NCI-H146 (cell line): ENCODE measurements around the gene VWA3B.
"Not testable (repeated sequence)": the region's sequence is repeated elsewhere in the genome, so short reads cannot be mapped to it uniquely, and the experiment has no call there.

Source experiments
- DNase-seq: peaks from one replicate; lab custom pipeline; 2025; lab: John Stamatoyannopoulos, UW

VWA3B gene

DNA sequence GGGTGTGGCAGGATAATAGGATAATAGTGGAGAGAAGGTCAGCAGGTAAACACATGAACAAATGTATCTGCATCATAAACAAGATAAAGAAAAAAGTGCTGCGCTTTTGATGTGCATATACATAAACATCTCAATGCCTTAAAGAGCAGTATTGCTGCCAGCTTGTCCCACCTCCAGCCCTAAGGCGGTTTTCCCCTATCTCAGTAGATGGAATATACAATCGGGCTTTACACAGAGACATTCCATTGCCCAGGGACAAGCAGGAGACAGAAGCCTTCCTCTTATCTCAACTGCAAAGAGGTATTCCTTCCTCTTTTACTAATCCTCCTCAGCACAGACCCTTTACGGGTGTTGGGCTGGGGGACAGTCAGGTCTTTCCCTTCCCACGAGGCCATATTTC, 43.1 kb downstream of the VWA3B start:
- DNase-seq: not testable (repeated sequence)

DNA sequence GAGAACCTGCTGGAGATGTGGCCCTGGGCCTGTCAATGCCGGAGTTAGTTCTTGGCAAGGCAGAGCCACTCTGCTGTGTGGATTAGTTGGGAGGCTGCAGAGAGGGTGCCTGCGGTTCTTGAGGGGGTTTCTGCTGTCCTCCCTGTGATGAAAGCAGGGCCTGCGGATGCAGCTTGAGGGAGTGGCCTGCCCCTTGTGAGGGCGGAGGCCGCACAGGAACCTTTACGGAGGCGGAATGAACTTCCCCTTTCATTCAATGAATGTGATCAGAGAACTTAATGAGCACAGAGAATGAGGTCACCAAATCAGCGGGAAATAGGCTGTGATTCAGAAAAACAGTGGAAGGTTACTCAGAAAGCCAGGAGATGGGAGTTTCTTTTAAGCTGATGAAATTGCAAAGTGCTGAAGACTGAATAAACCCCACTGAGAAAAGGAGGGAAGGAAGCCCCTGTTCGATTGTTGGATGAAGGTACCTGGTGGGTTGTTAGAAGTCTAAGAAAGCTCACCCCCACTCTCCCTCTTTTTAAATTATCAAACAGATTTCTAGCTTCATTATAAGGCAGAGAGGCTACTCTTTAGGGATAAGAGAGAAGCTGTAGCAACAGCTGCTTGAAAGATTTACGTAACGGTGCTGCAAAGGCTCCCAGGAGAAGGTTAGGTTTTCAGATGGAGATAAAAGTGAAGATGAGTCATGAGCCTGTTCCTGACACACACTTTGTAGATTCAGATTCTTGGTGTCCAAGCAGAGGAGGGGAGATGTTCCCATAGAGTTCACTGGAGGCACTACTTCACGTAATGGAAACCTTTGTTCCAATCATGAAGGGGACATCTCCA, 47.4 kb downstream of the VWA3B start:
- DNase-seq: no peak

DNA sequence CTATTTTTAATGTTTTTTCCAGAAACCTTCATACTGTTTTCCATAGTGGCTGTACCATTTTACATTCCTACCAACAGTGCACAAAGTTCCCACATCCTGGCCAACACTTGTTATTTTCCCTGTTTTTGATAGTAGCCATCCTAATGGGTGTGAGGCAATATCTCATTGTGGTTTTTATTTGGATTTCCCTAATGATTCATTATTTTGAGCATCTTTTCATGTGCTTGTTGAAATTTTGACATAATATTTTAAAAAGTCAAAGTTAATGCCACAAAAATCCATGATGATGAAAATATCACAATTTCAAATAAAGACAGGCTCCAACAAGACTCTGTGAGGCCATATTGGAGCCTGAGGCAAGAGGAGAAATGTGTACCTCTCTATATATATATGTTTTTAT, 50.2 kb downstream of the VWA3B start:
- DNase-seq: no peak

DNA sequence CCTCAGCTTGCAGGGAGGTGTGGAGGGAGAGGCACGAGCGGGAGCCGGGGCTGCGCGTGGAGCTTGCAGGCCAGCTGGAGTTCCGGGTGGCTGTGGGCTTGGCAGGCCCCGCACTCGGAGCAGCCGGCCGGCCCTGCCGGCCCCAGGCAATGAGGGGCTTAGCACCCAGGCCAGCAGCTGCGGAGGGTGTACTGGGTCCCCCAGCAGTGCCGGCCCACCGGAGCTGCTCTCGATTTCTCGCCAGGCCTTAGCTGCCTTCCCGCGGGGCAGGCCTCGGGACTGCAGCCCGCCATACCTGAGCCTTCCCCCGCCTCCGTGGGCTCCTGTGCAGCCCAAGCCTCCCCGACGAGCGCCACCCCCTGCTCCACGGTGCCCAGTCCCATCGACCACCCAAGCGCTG, 52.0 kb downstream of the VWA3B start:
- DNase-seq: not testable (repeated sequence)

DNA sequence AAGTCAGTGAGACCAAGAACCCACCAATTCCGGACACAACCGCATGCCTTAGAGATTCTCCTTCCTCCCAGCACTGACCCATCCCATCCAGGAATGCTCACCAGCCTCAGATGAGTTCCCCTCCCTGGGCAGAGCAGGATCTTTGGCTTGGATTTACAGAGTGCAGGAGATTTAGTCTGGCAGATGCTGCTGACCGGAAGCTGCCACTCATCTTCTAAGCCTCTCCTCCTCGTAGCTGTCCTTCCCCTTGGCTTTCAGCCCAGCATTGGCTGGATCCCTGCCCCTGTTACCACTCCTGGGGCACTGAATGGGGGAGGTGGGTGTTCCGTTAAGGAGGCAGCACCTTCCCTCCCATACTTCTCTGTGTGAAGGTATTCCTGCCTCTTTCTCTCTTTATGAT, 53.2 kb downstream of the VWA3B start:
- no peak for DNase-seq

DNA sequence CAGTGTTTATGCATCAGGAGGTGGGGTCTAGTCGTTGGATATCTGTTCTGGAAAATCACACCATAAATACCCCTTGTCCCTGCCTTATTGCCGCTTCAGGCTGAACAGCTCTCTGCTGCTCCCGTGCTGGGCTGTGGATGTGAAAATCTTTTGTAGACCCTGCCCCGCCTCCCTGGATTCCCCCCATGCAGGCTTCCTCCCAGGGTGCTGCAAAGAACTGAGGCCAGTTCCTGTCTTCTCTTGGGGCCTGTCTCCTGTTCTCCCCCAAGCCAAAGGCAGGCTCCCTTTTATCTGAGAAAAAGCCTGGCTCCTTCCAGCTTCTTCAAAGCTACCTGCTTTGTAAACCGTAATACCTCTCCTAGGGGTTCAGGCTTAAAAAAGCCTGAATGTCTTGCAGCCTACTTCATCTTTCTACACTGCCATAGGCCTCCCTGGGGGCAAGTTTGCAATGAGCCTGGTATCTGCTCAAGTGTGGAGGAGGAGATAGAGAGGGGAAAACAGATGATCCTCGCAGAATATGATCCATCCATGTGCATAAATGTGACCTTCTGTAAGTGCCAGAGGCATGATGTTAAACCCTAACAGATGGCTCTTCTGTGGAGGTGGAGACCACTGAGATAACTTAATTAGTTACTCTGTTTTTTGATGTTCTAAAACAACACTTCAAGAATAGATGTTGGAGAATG, 55.3 kb downstream of the VWA3B start:
- no peak for DNase-seq

DNA sequence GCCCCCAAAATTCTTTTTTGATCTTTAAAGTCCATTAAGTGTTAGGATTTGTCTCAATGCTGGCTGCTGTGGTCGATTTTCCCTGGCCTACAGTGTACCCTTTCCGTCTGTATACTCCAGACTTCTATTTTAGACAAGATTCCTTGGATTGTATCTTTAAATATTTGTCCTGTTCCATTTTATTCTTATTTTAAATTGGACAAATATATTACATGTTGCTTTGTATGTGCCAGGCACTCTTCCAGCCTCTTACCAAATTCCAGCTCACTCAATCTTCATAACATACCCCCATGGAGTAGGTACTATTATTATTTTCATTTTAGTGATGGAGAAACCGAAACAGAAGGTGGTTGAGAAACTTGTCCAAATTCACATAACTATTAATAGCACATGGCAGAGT, 58.1 kb downstream of the VWA3B start:
- no peak for DNase-seq

DNA sequence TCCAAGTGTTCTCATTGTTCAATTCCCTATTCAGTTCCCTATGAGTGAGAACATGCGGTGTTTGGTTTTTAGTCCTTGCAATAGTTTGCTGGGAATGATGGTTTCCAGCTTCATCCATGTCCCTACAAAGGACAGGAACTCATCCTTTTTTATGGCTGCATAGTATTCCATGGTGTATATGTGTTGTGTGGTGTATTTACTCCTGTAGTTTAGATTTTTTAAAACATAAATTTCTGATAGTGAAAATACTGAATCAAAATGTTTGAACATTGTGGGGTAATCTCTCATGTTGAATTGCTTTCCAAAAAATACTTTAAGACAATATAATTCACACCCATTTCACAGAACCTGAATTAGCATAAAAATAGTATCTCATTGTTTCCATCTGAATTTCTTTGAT, 60.9 kb downstream of the VWA3B start:
- not testable (repeated sequence) for DNase-seq

DNA sequence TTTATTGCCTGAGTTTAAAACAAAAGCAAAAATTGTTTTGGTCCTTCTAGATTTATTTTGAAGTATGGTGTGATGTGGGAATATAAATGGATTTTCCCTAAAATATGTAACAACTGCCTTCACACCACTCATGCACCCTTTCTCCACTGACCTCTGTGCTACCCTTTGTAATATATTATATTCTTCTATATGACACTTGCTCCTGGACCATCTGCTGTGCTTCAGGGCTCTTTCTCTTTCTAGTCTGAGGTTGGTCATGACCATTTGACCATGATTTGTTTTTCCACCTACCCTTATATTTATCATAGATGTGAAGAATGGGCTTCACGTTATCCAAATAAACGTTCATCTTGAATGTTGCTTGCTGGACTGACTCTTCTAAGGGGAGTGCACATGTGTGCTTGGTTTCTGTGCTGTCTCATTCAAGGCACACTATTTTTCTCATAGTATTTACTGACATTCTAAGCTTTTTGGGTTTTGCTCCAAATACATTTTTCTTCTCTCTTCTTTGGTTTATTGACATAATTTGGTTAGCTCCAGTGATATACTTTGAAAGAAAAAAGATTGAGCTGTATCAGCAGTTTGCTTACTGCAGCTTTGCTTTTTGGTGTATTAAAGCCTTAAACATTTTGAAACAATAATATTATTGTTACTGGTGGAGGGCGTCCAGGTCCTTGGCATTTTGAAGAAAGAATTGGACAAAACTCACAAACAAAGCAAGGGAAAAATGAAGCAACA, 61.8 kb downstream of the VWA3B start:
- no peak for DNase-seq

DNA sequence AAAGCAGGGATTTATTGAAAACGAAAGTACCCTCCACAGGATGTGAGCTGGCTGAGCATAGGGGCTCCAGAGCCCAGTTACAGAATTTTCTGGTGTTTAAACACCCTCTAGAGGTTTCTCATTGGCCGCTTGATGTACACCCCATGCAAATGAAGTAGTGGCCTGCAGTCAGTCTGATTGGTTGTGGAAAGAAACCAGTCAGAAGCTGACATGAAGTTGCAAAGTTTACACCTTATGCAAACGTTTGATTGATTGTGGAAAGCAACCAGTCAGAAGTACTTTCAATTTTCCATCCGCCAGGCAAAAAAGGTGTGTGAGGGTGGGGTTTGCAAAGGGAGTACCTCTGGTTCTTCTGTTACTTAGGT, 62.3 kb downstream of the VWA3B start:
- DNase-seq: no peak

DNA sequence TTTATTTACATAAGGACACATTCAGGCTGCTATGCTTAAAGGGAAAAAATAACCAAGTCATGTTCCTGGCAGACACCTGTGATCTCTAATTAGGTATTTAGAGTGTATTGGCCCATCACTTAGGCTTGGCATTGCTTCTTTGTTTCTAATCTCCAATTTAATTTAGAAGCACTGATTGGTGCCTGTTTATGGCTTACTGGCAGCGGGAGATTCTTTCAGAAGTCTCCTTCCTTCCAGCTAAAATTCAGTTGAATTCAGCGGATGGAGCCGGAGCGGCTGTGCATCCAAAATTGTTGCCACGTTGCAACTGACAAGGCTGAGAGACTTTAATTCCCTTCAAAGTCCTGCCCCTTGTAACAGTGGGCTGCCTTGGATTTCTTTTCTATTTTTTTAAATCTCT, 66.5 kb downstream of the VWA3B start:
- no peak for DNase-seq

DNA sequence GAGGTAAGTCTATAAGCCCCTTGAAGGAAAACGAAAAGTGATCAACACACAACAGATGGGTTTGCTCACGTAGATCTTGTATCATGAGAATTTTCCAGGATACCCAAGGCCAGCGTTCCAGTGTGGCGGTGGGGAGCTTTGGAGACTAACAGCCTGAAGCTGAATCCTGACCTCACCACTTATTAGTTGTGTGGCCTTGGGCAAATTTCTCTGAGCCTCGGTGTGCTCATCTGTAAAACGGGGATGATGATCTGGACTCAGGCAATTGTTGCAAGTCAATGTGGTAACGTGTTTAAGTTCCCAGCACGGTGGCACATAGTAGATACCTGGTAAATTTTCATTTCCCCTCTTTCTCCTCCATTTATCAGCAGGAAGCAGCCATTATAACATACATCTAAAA, 68.3 kb downstream of the VWA3B start:
- no peak for DNase-seq

DNA sequence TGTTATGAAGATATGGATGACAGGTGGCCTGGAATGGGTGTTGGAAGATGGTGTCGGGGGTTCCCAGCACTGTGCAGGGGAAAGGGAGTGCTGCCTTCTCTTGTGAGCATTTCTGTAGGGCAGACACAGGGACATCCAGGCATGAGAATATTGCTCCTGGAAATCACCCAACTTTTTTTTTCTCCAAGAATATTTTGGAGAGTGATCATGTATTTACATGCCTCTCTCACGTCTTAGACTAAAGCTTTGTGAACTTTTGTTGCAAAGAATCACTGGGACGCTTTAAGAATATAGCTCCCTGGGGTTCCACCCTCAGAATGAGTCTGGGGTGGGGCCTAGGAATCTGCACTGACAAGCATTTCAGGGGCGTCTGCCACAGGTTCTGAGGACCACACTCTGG, 68.7 kb downstream of the VWA3B start:
- no peak for DNase-seq

DNA sequence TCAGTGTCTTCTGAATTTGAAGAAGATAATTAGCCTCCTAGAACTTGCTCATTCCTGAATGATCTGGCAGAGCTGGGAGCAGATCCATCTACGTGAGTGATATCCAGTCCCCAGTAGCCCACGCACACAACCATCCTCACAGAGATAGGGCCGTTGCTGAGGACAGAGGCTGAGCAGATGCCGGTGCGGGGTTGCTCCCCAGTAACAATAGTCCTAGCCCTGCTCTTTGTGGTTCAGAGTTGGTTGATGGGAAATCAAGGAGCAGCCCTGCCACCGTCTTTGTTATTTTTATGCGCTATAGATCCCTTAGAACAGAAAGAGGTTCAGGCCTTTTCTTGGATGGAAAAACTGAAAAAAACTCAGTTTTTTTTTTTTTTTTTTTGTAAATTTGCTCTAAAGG, 69.3 kb downstream of the VWA3B start:
- DNase-seq: no peak

DNA sequence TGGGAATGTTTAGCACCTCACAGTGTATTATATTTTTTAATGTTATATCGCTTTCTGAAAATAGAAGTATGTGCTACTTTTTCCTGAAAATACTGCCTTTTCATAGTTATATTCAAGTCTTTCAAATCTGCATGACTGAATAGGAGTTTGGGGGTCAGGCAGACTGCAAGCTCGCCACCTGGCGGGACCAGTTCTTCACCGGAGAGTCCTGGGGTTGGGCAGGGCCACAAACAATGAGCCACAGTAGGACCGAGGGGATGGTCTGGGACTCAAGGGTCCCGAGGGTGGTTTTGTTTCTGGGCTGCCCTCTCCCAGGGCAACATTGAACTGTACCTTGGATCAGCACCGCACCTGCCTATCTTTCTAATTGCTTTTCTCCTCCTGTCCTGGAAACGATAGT, 70.6 kb downstream of the VWA3B start:
- peak; percentile 1 for DNase-seq

DNA sequence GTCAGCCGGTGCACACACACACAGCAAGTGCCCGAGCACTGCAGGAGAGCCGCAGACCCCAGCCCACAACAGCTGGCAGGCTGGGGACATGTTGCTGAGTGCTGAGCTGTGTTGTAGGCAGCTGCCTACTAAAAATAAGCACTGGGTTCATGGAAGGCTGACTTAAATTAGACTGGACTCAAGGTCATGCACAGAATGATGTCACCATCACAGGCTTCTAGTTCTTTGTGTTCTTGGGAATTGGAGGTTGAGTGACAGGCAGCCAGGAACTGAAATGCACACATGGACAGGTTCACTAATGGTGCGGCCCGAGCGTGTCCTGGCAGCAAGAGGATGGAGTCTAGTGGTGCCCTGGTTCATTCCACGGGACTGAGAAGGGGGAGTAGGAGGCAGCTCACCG, 71.3 kb downstream of the VWA3B start:
- DNase-seq: no peak

DNA sequence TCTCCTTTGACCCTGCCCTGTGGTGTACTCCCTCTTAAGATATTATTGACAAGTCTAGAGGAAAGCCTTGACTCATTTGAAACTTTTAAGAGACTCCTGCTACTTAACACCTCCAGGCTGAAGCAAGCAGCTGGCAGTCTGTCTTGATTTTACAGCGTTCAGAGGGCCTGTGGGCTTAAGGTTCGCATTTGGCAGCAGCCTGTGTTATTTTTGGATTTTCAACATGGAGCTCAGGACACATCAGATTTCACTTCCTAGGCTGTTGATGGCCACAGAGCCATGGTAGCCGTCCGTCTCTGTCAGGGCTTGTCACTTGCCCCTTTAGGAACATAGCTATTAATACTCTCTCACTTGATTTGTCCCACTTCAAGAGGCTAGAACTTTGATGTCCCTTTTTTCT, 73.6 kb downstream of the VWA3B start:
- no peak for DNase-seq

DNA sequence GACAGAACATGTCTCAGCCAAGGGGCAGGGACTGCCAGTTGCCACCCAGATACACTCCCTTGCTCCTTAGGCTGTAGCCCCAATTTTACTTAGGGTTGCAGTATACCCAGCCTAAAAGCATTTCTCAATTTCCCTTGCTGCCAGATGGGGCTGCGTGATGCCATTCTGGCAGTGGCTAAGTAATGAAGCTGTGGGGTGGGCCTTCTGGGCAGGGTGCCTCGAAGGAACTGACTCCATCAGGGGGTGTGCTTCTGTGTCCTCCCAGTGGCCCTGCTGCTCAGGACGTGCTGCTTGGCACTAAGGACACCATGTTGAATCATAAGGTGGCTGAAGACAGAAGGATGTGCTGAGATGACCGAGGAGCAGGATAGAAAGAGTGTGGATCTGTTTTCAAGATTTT, 74.2 kb downstream of the VWA3B start:
- no peak for DNase-seq

DNA sequence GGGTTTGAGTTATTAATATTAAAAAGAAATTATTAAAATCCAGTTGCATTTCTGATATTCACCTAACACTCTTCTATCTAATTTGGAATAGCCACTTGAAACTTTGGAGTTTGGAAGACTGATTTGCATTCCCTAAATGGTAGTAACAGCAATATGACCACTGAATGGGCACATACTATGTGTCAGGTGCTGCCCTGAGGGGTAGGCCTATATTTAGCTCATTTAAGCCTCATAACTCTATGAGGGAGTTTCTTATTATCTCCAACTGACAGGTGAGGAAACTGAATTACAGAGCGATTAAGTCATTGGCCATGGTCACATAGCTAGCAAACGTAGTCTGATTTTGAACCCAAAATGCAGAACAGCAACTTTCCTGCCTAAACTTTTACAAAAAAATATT, 77.3 kb downstream of the VWA3B start:
- DNase-seq: no peak

DNA sequence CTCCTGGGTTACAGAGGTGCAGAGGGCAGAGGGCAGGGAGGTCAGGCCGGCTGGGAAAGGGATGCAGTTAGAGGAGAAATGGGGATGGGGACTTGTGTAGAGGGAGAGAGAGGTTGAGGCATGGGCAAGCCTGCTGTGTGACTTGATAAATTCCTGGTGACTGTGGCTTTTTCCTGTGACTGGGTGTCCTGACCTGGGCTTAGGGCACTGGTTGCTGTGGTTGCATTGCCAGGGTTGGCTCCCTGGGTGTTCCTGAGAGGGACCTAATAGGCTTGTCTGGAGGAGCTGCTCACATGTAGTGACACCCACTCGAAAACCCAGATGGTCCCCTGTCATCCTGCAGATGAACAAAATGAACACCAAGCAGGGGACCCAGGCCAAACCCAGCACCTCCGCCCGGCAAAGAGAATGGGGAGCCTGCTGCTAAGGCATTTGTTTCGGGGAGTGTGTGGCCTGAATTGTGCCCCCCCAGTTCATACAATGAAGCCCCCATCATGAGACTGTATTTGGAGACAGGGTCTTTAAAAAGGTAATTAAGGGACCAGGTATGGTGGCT, 78.6 kb downstream of the VWA3B start:
- DNase-seq: no peak

DNA sequence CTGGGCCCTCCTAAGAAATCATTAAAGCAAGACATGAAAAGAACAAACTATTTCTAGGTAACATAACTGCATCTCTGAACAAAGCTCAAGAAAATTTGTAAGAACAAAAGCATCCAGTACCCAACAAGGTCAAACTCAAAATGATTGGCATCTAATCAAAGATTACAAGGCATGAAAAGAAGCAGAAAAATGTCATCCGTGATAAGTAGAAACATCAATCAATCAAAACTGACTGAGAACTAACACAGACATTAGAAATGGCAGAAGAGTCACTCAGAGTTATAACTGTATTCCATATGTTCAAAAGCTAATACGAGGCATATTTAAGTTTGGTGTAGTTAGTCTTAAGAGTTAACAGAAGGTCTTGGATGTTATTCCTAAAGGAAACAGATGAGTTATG, 80.9 kb downstream of the VWA3B start:
- no peak for DNase-seq

DNA sequence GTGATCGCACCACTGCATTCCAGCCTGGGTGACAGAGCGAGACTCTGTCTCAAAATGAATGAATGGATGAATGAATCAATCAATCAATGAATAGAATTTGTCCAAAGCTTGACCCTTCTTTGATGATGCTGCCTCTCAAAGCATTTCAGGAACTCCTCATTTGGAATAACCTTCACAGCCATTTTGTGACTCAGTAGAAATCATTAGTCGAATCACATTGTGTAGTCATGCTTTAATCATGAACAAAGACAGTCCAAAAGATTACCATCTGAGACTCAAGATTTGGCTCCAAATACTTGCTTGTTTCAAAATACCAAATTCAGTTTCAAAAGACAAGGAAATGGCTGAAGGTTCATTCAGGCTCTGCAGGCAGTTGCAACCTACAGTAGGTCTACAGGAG, 83.1 kb downstream of the VWA3B start:
- DNase-seq: no peak
